HEK293 (cell line): Measurements from ENCODE around the gene OPTN.

Experiments used
- CTCF ChIA-PET: fragments of 350-600 bp; formaldehyde crosslinking; extraction: SDS; loops from one replicate; lab custom pipeline; 2021; ENCODE audit warnings: antibody characterized with exemption; lab: Yijun Ruan, JAX
- POLR2A ChIA-PET: fragments of 300-600 bp; formaldehyde crosslinking; extraction: SDS; loops from one replicate; lab custom pipeline; 2020; ENCODE audit warnings: antibody characterized with exemption, inconsistent platforms; lab: Yijun Ruan, JAX
- H3K27ac ChIP-seq: fragments of 200-500 bp; sonication (Bioruptor generic); 2 replicates; pipeline ENCODE4 v1.5.1; 2014; ENCODE audit warnings: low read depth, low read length, control low read depth, inconsistent platforms; ENCODE audit errors: extremely low read depth
- H3K36me3 ChIP-seq, 2 experiments: fragments of 200-500 bp in 1 of 2; sonication (Bioruptor generic) in 1 of 2; 1 replicate in 1 of 2; 2 replicates in 1 of 2; pipeline ENCODE4 v1.5.1; 2014 to 2017; ENCODE audit warnings: inconsistent platforms in 2 of 2, low read length in 2 of 2; ENCODE audit not compliant: control insufficient read depth in 2 of 2, insufficient read depth in 1 of 2
- H3K4me1 ChIP-seq: fragments of 200-500 bp; sonication (Bioruptor generic); 2 replicates; pipeline ENCODE4 v1.5.1; 2014; ENCODE audit warnings: mild to moderate bottlenecking, low read length, inconsistent platforms; ENCODE audit not compliant: control insufficient read depth, insufficient read depth
- H3K4me3 ChIP-seq: 2 replicates; pipeline ENCODE4 v1.5.1; 2011; ENCODE audit warnings: low read depth, mild to moderate bottlenecking, control low read depth, low read length, moderate library complexity
- H3K9me3 ChIP-seq: fragments of 200-500 bp; sonication (Bioruptor generic); 2 replicates; pipeline ENCODE4 v1.5.1; 2014; ENCODE audit warnings: low read depth, low read length, inconsistent platforms; ENCODE audit not compliant: control insufficient read depth, insufficient read depth
- KLF8 ChIP-seq: fragments of 450-650 bp; formaldehyde crosslinking; IDR thresholded peaks from 2 replicates; pipeline ENCODE4 v1.5.1; 2016; ENCODE audit warnings: missing biosample characterization, missing genetic modification characterization
- SCRT2 ChIP-seq: fragments of 450-650 bp; formaldehyde crosslinking; IDR thresholded peaks from 2 replicates; pipeline ENCODE4 v1.5.1; 2016; ENCODE audit warnings: missing biosample characterization, missing genetic modification characterization
- TRIM28 ChIP-seq: IDR thresholded peaks from 2 replicates; pipeline ENCODE4 v1.6.1; 2011; ENCODE audit warnings: low read length, control low read depth, borderline replicate concordance
- YY1 ChIP-seq: fragments of 450-650 bp; formaldehyde crosslinking; IDR thresholded peaks from 2 replicates; pipeline ENCODE4 v1.5.1; 2018; ENCODE audit warnings: missing biosample characterization, missing genetic modification characterization
- ZBTB48 ChIP-seq: fragments of 450-650 bp; formaldehyde crosslinking; IDR thresholded peaks from 2 replicates; pipeline ENCODE4 v1.5.1; 2016; ENCODE audit warnings: missing biosample characterization, missing genetic modification characterization
- ZFHX2 ChIP-seq: fragments of 450-650 bp; formaldehyde crosslinking; conservative IDR thresholded peaks from 2 replicates; pipeline ENCODE4 v1.5.1; 2016; ENCODE audit warnings: missing biosample characterization, missing genetic modification characterization
- ZFP41 ChIP-seq: fragments of 450-650 bp; formaldehyde crosslinking; IDR thresholded peaks from 2 replicates; pipeline ENCODE4 v1.5.1; 2016; ENCODE audit warnings: missing biosample characterization, missing genetic modification characterization, borderline replicate concordance
- ZNF146 ChIP-seq: fragments of 450-650 bp; formaldehyde crosslinking; IDR thresholded peaks from 2 replicates; pipeline ENCODE4 v1.5.1; 2016; ENCODE audit warnings: missing biosample characterization, missing genetic modification characterization
- ZNF2 ChIP-seq: fragments of 450-650 bp; formaldehyde crosslinking; IDR thresholded peaks from 2 replicates; pipeline ENCODE4 v1.5.1; 2016; ENCODE audit warnings: missing biosample characterization, missing genetic modification characterization
- ZNF24 ChIP-seq: fragments of 450-650 bp; formaldehyde crosslinking; IDR thresholded peaks from 2 replicates; pipeline ENCODE4 v1.5.1; 2016; ENCODE audit warnings: missing biosample characterization, missing genetic modification characterization
- ZNF324 ChIP-seq: fragments of 450-650 bp; formaldehyde crosslinking; IDR thresholded peaks from 2 replicates; pipeline ENCODE4 v1.5.1; 2016; ENCODE audit warnings: missing biosample characterization, missing genetic modification characterization
- ZNF354C ChIP-seq: fragments of 450-650 bp; formaldehyde crosslinking; IDR thresholded peaks from 2 replicates; pipeline ENCODE4 v1.5.1; 2016; ENCODE audit warnings: missing biosample characterization, missing genetic modification characterization, low read depth, borderline replicate concordance
- ZNF391 ChIP-seq: fragments of 450-650 bp; formaldehyde crosslinking; IDR thresholded peaks from 2 replicates; pipeline ENCODE4 v1.5.1; 2016; ENCODE audit warnings: low read depth, missing biosample characterization, missing genetic modification characterization, borderline replicate concordance
- ZNF473 ChIP-seq: fragments of 450-650 bp; formaldehyde crosslinking; IDR thresholded peaks from 2 replicates; pipeline ENCODE4 v1.5.1; 2017; ENCODE audit warnings: missing biosample characterization, missing genetic modification characterization
- ZNF510 ChIP-seq: fragments of 450-650 bp; formaldehyde crosslinking; IDR thresholded peaks from 2 replicates; pipeline ENCODE4 v1.5.1; 2018; ENCODE audit warnings: mild to moderate bottlenecking, missing genetic modification characterization, missing biosample characterization; ENCODE audit not compliant: insufficient replicate concordance
- ZNF596 ChIP-seq: fragments of 450-650 bp; IDR thresholded peaks from 2 replicates; pipeline ENCODE4 v1.5.0; 2018; ENCODE audit warnings: missing biosample characterization, mild to moderate bottlenecking, missing genetic modification characterization, moderate library complexity
- ZNF791 ChIP-seq: fragments of 450-650 bp; formaldehyde crosslinking; IDR thresholded peaks from 2 replicates; pipeline ENCODE4 v1.5.1; 2016; ENCODE audit warnings: missing biosample characterization, missing genetic modification characterization
- ZSCAN16 ChIP-seq: fragments of 450-650 bp; formaldehyde crosslinking; IDR thresholded peaks from 2 replicates; pipeline ENCODE4 v1.5.1; 2016; ENCODE audit warnings: missing biosample characterization, missing genetic modification characterization
- TF ChIP-seq, protein P1 (sequence below): fragments of 450-650 bp; formaldehyde crosslinking; IDR thresholded peaks from 2 replicates; pipeline ENCODE4 v1.5.1; 2016; ENCODE audit warnings: missing biosample characterization, missing genetic modification characterization
- TF ChIP-seq, protein P2 (sequence below): fragments of 450-650 bp; formaldehyde crosslinking; IDR thresholded peaks from 2 replicates; pipeline ENCODE4 v1.5.1; 2017; ENCODE audit warnings: missing biosample characterization, missing genetic modification characterization
- TF ChIP-seq, protein P3 (sequence below): fragments of 450-650 bp; formaldehyde crosslinking; IDR thresholded peaks from 2 replicates; pipeline ENCODE4 v1.5.1; 2016; ENCODE audit warnings: missing biosample characterization, missing genetic modification characterization
- TF ChIP-seq, protein P4 (sequence below): fragments of 450-650 bp; formaldehyde crosslinking; IDR thresholded peaks from 2 replicates; pipeline ENCODE4 v1.5.1; 2016; ENCODE audit warnings: missing biosample characterization, missing genetic modification characterization
- TF ChIP-seq, protein P5 (sequence below): fragments of 450-650 bp; formaldehyde crosslinking; IDR thresholded peaks from 2 replicates; pipeline ENCODE4 v1.5.1; 2016; ENCODE audit warnings: missing biosample characterization, missing genetic modification characterization
- TF ChIP-seq, protein P6 (sequence below): fragments of 450-650 bp; formaldehyde crosslinking; IDR thresholded peaks from 2 replicates; pipeline ENCODE4 v1.5.1; 2016; ENCODE audit warnings: missing biosample characterization, missing genetic modification characterization

Gene OPTN

DNA sequence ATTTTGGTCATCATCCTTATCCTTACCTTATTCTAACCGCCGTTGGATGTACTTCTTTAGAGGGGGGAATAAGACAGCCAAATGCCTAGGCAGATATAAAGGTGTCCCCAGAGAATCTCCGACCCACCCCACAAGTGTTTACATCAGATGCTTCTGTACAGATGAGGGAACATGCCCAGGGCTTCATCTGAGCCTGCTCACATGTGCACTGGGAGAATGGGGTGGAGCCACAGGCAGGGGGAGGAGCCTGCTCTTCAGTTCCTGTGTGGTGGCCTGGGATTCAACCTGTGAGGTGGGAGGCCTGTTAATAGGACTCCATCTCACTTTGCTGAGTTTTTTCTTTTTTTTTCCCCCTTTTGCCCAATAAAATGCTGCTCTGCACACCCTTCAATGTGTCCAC lies 27.6 kb upstream of the OPTN start:
- H3K4me1 ChIP-seq, result no peaks in the 10 kb centered on the region
- POLR2A ChIA-PET, result no interaction called here
- H3K36me3 ChIP-seq, result no peaks in the 10 kb centered on the region
- CTCF ChIA-PET, result no interaction called here
- no peak overlapping the region for H3K27ac ChIP-seq
- H3K4me3 ChIP-seq, result no peak overlapping the region
- TF ChIP-seq ZNF24 (no peak), KLF8 (tag by site-specific recombination) (no peak), TRIM28 (no peak), ZNF324 (tag by site-specific recombination) (no peak), ZNF510 (tag by site-specific recombination) (no peak)
- TF ChIP-seq, protein P1, sequence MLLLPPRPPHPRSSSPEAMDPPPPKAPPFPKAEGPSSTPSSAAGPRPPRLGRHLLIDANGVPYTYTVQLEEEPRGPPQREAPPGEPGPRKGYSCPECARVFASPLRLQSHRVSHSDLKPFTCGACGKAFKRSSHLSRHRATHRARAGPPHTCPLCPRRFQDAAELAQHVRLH (tag by site-specific recombination), result no peak
- TF ChIP-seq, protein P2, sequence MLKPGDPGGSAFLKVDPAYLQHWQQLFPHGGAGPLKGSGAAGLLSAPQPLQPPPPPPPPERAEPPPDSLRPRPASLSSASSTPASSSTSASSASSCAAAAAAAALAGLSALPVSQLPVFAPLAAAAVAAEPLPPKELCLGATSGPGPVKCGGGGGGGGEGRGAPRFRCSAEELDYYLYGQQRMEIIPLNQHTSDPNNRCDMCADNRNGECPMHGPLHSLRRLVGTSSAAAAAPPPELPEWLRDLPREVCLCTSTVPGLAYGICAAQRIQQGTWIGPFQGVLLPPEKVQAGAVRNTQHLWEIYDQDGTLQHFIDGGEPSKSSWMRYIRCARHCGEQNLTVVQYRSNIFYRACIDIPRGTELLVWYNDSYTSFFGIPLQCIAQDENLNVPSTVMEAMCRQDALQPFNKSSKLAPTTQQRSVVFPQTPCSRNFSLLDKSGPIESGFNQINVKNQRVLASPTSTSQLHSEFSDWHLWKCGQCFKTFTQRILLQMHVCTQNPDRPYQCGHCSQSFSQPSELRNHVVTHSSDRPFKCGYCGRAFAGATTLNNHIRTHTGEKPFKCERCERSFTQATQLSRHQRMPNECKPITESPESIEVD, result no peak
- TF ChIP-seq, protein P3, sequence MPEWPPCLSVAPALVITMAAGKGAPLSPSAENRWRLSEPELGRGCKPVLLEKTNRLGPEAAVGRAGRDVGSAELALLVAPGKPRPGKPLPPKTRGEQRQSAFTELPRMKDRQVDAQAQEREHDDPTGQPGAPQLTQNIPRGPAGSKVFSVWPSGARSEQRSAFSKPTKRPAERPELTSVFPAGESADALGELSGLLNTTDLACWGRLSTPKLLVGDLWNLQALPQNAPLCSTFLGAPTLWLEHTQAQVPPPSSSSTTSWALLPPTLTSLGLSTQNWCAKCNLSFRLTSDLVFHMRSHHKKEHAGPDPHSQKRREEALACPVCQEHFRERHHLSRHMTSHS (tag by site-specific recombination), result no peak
- TF ChIP-seq, protein P4, sequence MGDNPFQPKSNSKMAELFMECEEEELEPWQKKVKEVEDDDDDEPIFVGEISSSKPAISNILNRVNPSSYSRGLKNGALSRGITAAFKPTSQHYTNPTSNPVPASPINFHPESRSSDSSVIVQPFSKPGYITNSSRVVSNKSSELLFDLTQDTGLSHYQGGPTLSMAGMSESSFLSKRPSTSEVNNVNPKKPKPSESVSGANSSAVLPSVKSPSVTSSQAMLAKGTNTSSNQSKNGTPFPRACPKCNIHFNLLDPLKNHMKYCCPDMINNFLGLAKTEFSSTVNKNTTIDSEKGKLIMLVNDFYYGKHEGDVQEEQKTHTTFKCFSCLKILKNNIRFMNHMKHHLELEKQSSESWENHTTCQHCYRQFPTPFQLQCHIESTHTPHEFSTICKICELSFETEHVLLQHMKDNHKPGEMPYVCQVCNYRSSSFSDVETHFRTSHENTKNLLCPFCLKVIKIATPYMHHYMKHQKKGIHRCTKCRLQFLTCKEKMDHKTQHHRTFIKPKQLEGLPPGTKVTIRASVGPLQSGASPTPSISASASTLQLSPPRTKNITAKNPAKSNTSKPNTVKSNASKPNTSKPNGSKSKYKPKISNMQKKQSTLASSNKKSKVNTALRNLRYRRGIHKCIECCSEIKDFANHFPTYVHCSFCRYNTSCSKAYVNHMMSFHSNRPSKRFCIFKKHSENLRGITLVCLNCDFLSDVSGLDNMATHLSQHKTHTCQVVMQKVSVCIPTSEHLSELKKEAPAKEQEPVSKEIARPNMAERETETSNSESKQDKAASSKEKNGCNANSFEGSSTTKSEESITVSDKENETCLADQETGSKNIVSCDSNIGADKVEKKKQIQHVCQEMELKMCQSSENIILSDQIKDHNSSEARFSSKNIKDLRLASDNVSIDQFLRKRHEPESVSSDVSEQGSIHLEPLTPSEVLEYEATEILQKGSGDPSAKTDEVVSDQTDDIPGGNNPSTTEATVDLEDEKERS, result no peak
- no peaks in the 10 kb centered on the region for H3K9me3 ChIP-seq

DNA sequence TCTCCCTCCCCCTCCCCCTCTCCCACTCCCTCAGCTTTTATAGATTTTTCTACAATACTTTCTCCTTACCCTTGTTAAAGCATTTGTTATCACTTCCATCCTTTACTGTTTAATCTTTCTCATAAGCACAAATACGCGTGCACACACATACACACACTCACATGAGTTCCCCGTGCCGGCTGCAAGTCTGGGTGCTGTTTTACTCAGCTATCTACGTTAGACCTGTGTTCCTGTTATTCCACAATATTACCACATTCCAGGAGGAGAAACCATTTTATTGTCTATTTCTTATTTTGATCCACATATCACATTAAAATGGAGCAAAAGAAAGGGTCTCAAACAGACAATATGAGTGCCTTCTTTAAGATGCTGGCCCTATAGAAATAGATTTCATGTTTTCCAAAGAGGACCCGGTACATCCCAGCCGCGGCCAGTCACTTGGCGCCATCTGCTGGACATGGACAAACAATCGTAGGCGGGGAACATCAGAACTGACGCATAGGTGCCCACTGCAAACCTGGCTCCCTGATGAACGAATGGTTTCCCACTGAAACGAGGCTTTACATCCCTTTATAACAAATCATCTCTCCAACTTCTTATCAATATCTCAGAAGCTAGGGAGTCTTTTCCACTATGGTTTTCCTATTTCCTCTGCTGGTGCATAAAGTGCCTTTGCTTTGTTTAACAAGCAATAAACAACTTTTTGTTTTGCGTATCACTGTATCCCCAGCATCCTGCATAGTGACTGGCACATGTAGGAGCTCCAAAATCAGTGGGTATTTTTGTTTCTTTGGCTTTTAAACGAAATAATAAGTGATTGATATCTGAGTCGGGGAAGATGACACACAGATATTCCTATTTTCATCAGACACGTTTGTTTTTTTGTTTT lies 25.2 kb upstream of the OPTN start:
- Histone ChIP-seq H3K36me3 (no peaks in the 10 kb centered on the region), H3K27ac (no peak overlapping the region), H3K4me3 (no peak overlapping the region), H3K4me1 (no peaks in the 10 kb centered on the region), H3K9me3 (no peaks in the 10 kb centered on the region)
- ChIA-PET POLR2A (interaction anchor here (0.6 kb wide), 1 partner anchor 15 kb away, joined by 4 read pairs; no protein-coding TSS in a partner anchor), CTCF (interaction anchor here (0.5 to 3.1 kb wide), 41 partner anchors 8 to 888 kb away, joined by 3 to 33 read pairs (median 4); partner anchors contain the start of genes CDC123, NUDT5 and OPTN)
- TF ChIP-seq ZFP41 (tag by site-specific recombination) (no peak), ZFHX2 (tag by site-specific recombination) (peak; percentile 68), ZNF2 (0 out of 2 replicates have a peak, but pooled peaks have one; percentile 43), ZNF354C (tag by site-specific recombination) (no peak), ZNF791 (tag by site-specific recombination) (no peak), ZSCAN16 (tag by site-specific recombination) (no peak), YY1 (tag by site-specific recombination) (no peak), KLF8 (tag by site-specific recombination) (no peak), SCRT2 (tag by site-specific recombination) (no peak), ZNF391 (tag by site-specific recombination) (no peak), ZBTB48 (tag by site-specific recombination) (no peak), ZNF596 (tag by site-specific recombination) (no peak), ZNF146 (no peak), ZNF473 (tag by site-specific recombination) (no peak)
- TF ChIP-seq, protein P5, sequence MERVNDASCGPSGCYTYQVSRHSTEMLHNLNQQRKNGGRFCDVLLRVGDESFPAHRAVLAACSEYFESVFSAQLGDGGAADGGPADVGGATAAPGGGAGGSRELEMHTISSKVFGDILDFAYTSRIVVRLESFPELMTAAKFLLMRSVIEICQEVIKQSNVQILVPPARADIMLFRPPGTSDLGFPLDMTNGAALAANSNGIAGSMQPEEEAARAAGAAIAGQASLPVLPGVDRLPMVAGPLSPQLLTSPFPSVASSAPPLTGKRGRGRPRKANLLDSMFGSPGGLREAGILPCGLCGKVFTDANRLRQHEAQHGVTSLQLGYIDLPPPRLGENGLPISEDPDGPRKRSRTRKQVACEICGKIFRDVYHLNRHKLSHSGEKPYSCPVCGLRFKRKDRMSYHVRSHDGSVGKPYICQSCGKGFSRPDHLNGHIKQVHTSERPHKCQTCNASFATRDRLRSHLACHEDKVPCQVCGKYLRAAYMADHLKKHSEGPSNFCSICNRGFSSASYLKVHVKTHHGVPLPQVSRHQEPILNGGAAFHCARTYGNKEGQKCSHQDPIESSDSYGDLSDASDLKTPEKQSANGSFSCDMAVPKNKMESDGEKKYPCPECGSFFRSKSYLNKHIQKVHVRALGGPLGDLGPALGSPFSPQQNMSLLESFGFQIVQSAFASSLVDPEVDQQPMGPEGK (tag by site-specific recombination), result no peak
- TF ChIP-seq, protein P6, sequence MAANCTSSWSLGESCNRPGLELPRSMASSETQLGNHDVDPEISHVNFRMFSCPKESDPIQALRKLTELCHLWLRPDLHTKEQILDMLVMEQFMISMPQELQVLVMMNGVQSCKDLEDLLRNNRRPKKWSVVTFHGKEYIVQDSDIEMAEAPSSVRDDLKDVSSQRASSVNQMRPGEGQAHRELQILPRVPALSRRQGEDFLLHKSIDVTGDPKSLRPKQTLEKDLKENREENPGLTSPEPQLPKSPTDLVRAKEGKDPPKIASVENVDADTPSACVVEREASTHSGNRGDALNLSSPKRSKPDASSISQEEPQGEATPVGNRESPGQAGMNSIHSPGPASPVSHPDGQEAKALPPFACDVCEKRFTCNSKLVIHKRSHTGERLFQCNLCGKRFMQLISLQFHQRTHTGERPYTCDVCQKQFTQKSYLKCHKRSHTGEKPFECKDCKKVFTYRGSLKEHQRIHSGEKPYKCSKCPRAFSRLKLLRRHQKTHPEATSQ (tag by site-specific recombination), result no peak
